ENCODE results near the gene CIPC. TPM values are rescaled to one million over a fixed set of nuclear protein-coding genes. Genes with fewer than 3 reads are reported as not detected.

CIPC gene
- total RNA-seq, 8 experiments from 2014 or later: 9.0 to 30.6 (median 16.2) TPM

- H3K27ac ChIP-seq: no peak overlapping the region
- in situ Hi-C loops (cut with MboI; ENCODE audit: low pct_unique_long_range_greater_than_20kb in 2 of 9, low sequenced_read_pairs in 9 of 9, unreplicated experiment in 9 of 9): loop anchor here in 1 of 9 experiments (10.0 kb wide), 1 partner anchor 191 kb away; no protein-coding TSS in a partner anchor
- H3K4me3 ChIP-seq: no peak overlapping the region
- H3K4me1 ChIP-seq (replicated peaks in 1 of 2): peaks cover 10 to 14% of the 10 kb centered on the region in 2 donors
- 7 to 52% (median 33%) methylated on average over 2 to 6 of the region's 10 CpGs; no CpG with 5 or more reads in 2 of the 10 experiments for WGBS, 10 experiments
- peak in 5 of 8 experiments; percentile 37 to 96 (median 84) for ATAC-seq (replicated peaks in 6 of 8)
Measured at GRCh38 chr14:77076113-77076631, 21.9 kb upstream of the CIPC start.

DNA sequence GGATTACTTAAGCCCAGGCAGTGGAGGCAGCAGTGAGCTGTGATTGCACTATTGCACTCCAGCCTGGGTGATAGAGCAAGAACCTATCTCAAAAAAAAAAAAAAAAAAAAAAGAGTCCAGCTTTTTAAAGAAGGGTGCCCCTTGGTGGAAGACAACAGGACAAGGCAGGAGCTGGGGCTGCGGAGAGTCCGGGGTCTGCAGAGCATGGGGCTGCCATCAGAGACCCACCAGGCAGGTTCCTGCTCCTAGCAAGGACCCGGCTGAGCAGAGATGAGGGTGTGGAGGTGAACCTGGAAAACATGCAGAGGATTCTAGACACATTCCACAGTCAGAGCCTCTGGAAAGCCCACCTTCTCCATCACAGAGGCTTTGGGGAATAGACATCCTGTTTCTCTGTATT lies 21.0 kb upstream of the CIPC start:
- 86 to 91% (median 88%) methylated on average over 2 to 3 of the region's 3 CpGs; no CpG with 5 or more reads in 6 of the 10 experiments for WGBS, 10 experiments
- H3K4me1 ChIP-seq (replicated peaks in 1 of 2): peaks cover 10 to 14% of the 10 kb centered on the region in 2 donors
- H3K27ac ChIP-seq: no peak overlapping the region
- peak in 1 of 8 experiments; percentile 22 for ATAC-seq (replicated peaks in 6 of 8)
- H3K4me3 ChIP-seq: no peak overlapping the region
- in situ Hi-C loops (cut with MboI; ENCODE audit: low pct_unique_long_range_greater_than_20kb in 2 of 9, low sequenced_read_pairs in 9 of 9, unreplicated experiment in 9 of 9): loop anchor here in 1 of 9 experiments (10.0 kb wide), 1 partner anchor 192 kb away; no protein-coding TSS in a partner anchor

- H3K27ac ChIP-seq: no peak overlapping the region
- ATAC-seq (replicated peaks in 6 of 8): no peak
- 40 to 100% (median 70%) methylated on average over 1 to 3 of the region's 3 CpGs for WGBS, 10 experiments
- in situ Hi-C loops (cut with MboI; ENCODE audit: low pct_unique_long_range_greater_than_20kb in 2 of 9, low sequenced_read_pairs in 9 of 9, unreplicated experiment in 9 of 9): no loop called here
- no peak overlapping the region for H3K4me3 ChIP-seq
- peaks cover 22 to 23% of the 10 kb centered on the region in 2 donors for H3K4me1 ChIP-seq (replicated peaks in 1 of 2)
Measured at GRCh38 chr14:77082356-77082755, 15.7 kb upstream of the CIPC start.

DNA sequence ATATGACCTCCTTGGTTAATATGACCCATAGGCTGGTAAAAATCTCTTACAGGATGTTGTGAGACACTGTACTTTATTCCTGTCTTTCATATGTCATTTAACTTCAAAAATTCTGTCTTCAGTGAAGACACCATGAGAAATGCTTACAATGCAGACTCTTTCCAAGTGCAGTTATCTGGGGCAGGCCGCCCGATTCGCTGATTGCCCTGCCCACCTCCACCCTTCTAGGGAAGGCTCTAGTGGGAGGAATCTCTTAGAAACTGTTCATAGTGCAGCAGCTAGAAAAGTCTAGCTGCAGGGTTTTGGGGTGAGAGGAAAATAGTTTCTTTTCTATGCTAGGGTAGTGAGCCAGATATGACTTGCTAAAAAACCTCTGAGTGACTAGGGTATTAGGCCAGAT lies 15.0 kb upstream of the CIPC start:
- ATAC-seq (replicated peaks in 6 of 8): no peak
- H3K4me3 ChIP-seq: no peak overlapping the region
- H3K4me1 ChIP-seq (replicated peaks in 1 of 2): peaks cover 22% of the 10 kb centered on the region in 2 donors
- 24 to 80% (median 33%) methylated on average over 1 to 3 of the region's 3 CpGs; no CpG with 5 or more reads in 7 of the 10 experiments for WGBS, 10 experiments
- in situ Hi-C loops (cut with MboI; ENCODE audit: low pct_unique_long_range_greater_than_20kb in 2 of 9, low sequenced_read_pairs in 9 of 9, unreplicated experiment in 9 of 9): no loop called here
- no peak overlapping the region for H3K27ac ChIP-seq

DNA sequence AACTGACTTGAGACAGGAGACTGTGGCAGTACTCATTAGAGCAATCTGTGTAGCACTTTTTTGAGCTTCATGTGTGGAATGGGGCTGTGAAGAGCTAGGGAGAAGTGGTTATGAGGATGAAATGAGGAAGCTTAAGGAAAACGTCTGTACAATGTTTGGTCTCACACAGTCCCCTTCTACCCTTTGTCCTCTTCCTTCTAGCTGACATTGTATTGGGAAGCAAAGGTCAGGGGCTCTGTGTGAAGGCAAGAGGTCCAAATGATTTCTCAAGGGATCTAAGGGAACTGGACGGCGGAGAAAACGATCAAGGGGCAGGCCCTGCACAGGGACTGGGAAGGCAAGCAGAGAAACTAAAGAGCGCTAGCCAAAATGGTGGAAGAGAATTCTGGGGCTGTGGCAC lies 13.1 kb upstream of the CIPC start:
- in situ Hi-C loops (cut with MboI; ENCODE audit: low pct_unique_long_range_greater_than_20kb in 2 of 9, low sequenced_read_pairs in 9 of 9, unreplicated experiment in 9 of 9): no loop called here
- peak in 3 of 8 experiments; percentile 9 to 47 (median 12) for ATAC-seq (replicated peaks in 6 of 8)
- no peak overlapping the region for H3K4me3 ChIP-seq
- WGBS, 10 experiments: 27 to 90% (median 47%) methylated on average over 2 to 5 of the region's 5 CpGs; no CpG with 5 or more reads in 3 of the 10 experiments
- H3K27ac ChIP-seq: peak overlapping the region; percentile 8 to 34
- H3K4me1 ChIP-seq (replicated peaks in 1 of 2): peaks cover 22% of the 10 kb centered on the region in 2 donors

DNA sequence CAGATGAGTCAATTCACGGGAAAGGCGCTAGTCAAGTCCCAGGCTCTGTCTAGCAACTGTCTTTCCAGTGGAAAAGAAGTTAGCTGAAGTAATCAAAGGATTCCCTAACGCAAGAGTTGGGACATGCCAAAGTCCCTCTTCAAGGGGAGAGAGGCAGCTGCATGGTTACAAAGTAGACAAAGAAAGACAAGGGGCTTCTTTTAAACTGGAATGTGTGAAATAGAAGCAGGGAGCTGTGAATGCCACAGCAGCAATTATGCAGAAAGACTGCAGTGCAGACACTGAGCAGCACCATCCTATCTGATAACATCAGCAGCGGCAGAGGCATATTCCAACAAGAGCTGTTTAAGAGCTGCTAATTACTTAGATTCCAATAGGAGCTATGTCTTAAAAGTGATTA lies 12.5 kb upstream of the CIPC start:
- in situ Hi-C loops (cut with MboI; ENCODE audit: low pct_unique_long_range_greater_than_20kb in 2 of 9, low sequenced_read_pairs in 9 of 9, unreplicated experiment in 9 of 9): no loop called here
- no peak overlapping the region for H3K4me3 ChIP-seq
- WGBS, 10 experiments: 18 to 81% (median 36%) methylated on average over 1 to 4 of the region's 4 CpGs; no CpG with 5 or more reads in 2 of the 10 experiments
- H3K27ac ChIP-seq: peak overlapping the region; percentile 8 to 34
- H3K4me1 ChIP-seq (replicated peaks in 1 of 2): peaks cover 22% of the 10 kb centered on the region in 2 donors
- peak in 6 of 8 experiments; percentile 60 to 86 (median 79) for ATAC-seq (replicated peaks in 6 of 8)

- in situ Hi-C loops (cut with MboI; ENCODE audit: low pct_unique_long_range_greater_than_20kb in 2 of 9, low sequenced_read_pairs in 9 of 9, unreplicated experiment in 9 of 9): no loop called here
- H3K4me1 ChIP-seq (replicated peaks in 1 of 2): peaks cover 22% of the 10 kb centered on the region in 2 donors
- peak; percentile 35 to 81 (median 64) for ATAC-seq (replicated peaks in 6 of 8)
- WGBS, 10 experiments: 83 to 100% (median 93%) methylated on average over 1 to 3 of the region's 3 CpGs; no CpG with 5 or more reads in 4 of the 10 experiments
- no peak overlapping the region for H3K27ac ChIP-seq
- H3K4me3 ChIP-seq: no peak overlapping the region
Measured at GRCh38 chr14:77086017-77086727, 11.9 kb upstream of the CIPC start.

GRCh38 chr14:77086951-77087350 lies 11.1 kb upstream of the CIPC start:
- Histone ChIP-seq H3K4me1 (replicated peaks in 1 of 2) (peaks cover 22% of the 10 kb centered on the region in 2 donors), H3K27ac (no peak overlapping the region), H3K4me3 (no peak overlapping the region)
- WGBS, 10 experiments: 69 to 100% (median 90%) methylated on average over 1 to 6 of the region's 6 CpGs; no CpG with 5 or more reads in 1 of the 10 experiments
- no peak for ATAC-seq (replicated peaks in 6 of 8)
- in situ Hi-C loops (cut with MboI; ENCODE audit: low pct_unique_long_range_greater_than_20kb in 2 of 9, low sequenced_read_pairs in 9 of 9, unreplicated experiment in 9 of 9): no loop called here

GRCh38 chr14:77087631-77088030 lies 10.4 kb upstream of the CIPC start:
- no peak overlapping the region for H3K27ac ChIP-seq
- in situ Hi-C loops (cut with MboI; ENCODE audit: low pct_unique_long_range_greater_than_20kb in 2 of 9, low sequenced_read_pairs in 9 of 9, unreplicated experiment in 9 of 9): no loop called here
- H3K4me1 ChIP-seq (replicated peaks in 1 of 2): peaks cover 22% of the 10 kb centered on the region in 2 donors
- ATAC-seq (replicated peaks in 6 of 8): no peak
- no peak overlapping the region for H3K4me3 ChIP-seq
- WGBS, 10 experiments: 0 to 86% (median 30%) methylated on average over 1 to 3 of the region's 3 CpGs; no CpG with 5 or more reads in 1 of the 10 experiments

DNA sequence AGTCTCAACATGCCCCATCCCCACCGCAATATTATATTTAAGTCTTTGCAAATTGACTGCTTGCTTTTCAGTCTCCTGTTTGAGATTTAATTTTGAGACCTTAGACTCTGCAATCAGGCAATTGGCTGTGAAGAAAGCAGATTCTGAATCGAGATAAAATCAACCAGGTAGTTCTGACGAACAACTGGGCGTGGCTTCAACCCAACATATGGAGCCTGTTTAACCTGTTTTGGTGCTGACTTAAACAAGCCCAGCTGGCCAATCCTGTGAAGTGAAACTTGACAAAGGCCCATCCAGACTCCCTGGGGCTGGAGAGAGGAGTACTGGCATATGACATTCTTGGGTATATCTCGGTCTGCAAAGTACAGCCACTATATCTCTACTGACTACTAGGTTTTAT lies 9.8 kb upstream of the CIPC start:
- Histone ChIP-seq H3K4me3 (no peak overlapping the region), H3K4me1 (replicated peaks in 1 of 2) (peaks cover 22% of the 10 kb centered on the region in 2 donors), H3K27ac (no peak overlapping the region)
- 10 to 96% (median 60%) methylated on average over 1 to 5 of the region's 5 CpGs for WGBS, 10 experiments
- in situ Hi-C loops (cut with MboI; ENCODE audit: low pct_unique_long_range_greater_than_20kb in 2 of 9, low sequenced_read_pairs in 9 of 9, unreplicated experiment in 9 of 9): no loop called here
- peak in 1 of 8 experiments; percentile 35 for ATAC-seq (replicated peaks in 6 of 8)

DNA sequence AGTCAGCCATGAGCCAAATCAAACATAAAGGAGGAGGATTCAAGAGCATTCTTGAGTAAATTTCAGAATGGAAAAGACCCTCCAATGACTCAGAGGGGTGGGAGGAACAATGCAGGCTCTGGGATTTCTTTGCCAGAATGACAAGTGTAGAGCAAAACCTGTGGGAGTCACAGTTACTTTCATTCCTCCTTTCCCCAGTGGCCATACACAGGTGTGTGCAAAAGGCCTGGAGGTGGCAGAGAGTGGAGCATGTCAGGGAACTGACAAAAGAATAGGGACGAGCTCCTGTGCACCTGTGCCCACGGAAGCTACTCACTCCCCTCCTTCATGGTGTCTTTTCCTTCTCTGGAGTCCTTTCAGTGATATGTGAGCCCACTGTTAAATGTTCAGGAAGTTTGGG lies 9.4 kb upstream of the CIPC start:
- H3K4me1 ChIP-seq (replicated peaks in 1 of 2): peaks cover 22% of the 10 kb centered on the region in 2 donors
- ATAC-seq (replicated peaks in 6 of 8): no peak
- in situ Hi-C loops (cut with MboI; ENCODE audit: low pct_unique_long_range_greater_than_20kb in 2 of 9, low sequenced_read_pairs in 9 of 9, unreplicated experiment in 9 of 9): no loop called here
- H3K4me3 ChIP-seq: no peak overlapping the region
- WGBS, 10 experiments: 20 to 100% (median 79%) methylated on average over 1 to 2 of the region's 2 CpGs; no CpG with 5 or more reads in 5 of the 10 experiments
- no peak overlapping the region for H3K27ac ChIP-seq

DNA sequence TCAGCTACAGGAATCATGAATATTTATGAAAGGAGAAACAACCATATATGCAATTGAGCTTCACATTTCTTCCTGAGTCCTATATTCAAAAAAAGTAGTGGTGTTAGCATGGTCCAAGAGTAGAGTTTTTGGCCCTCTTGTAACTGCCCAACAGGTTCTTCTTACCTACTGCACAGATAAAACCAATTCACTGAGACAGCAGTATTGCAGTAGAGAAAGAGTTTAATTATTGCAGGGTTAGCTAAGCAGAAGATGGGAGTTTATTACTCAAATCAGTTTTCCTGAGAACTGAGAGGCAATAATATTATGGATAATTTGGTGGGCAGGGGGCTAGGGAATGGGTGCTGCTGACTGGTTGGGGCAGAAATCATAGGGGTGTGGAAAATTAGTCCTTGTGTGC lies 6.5 kb upstream of the CIPC start:
- in situ Hi-C loops (cut with MboI; ENCODE audit: low pct_unique_long_range_greater_than_20kb in 2 of 9, low sequenced_read_pairs in 9 of 9, unreplicated experiment in 9 of 9): no loop called here
- no peak for ATAC-seq (replicated peaks in 6 of 8)

DNA sequence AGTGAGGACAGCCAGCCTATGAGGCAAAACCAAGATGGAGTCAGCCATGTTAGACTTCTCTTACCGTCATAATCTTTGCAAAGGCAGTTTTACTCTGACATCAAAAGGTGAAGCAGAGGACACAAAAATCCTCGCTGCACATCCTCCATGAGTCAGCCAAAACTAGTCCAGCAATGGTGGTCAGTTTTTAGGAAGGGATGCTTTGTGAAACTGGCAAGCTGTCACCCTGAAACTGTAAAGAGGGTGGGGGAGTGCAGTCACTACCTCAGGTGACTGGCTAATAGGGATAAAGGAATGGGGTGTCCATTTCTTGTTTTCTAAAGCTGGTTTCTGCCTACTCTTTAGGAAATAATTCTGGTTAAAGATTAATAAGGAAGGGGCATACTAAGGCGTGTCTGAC lies 5.4 kb upstream of the CIPC start:
- peaks cover 8 to 13% of the 10 kb centered on the region in 2 donors for H3K4me1 ChIP-seq (replicated peaks in 1 of 2)
- no peak overlapping the region for H3K27ac ChIP-seq
- WGBS, 10 experiments: 50 to 100% (median 86%) methylated on average over 1 to 3 of the region's 3 CpGs; no CpG with 5 or more reads in 2 of the 10 experiments
- no peak for ATAC-seq (replicated peaks in 6 of 8)
- in situ Hi-C loops (cut with MboI; ENCODE audit: low pct_unique_long_range_greater_than_20kb in 2 of 9, low sequenced_read_pairs in 9 of 9, unreplicated experiment in 9 of 9): no loop called here
- no peak overlapping the region for H3K4me3 ChIP-seq

More for the DNA sequence above, 6.5 kb upstream of the CIPC start:
- Histone ChIP-seq H3K27ac (no peak overlapping the region), H3K4me1 (replicated peaks in 1 of 2) (peaks cover 7 to 12% of the 10 kb centered on the region in 2 donors), H3K4me3 (no peak overlapping the region)

Data from motor neuron (in vitro differentiated cells).